GM12872 (cell line): ENCODE measurements around the gene MGAT4C.

Experiments used
- CTCF ChIP-seq: IDR thresholded peaks from 3 replicates; pipeline ENCODE4 v1.5.1; 2011; ENCODE audit warnings: low read depth, mild to moderate bottlenecking, low read length, moderate library complexity; ENCODE audit not compliant: insufficient read depth

Gene MGAT4C

DNA sequence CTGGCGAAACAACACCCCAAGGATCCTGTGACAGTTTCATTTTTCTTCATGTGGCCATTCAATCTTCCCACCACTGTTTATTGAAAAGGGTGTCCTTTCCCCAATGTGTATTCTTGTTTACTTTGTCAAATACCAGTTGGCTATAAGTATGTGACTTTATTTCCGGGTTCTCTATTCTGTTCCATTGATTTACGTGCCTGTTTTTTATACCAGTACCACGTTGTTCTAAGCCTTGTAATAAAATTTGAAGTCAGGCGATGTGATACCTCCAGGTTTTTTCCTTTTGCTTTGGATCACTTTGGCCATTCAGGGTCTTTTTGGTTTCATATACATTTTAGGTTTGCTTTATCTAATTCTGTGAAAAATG, 9.1 kb upstream of the MGAT4C start:
- TF ChIP-seq CTCF = no peak

DNA sequence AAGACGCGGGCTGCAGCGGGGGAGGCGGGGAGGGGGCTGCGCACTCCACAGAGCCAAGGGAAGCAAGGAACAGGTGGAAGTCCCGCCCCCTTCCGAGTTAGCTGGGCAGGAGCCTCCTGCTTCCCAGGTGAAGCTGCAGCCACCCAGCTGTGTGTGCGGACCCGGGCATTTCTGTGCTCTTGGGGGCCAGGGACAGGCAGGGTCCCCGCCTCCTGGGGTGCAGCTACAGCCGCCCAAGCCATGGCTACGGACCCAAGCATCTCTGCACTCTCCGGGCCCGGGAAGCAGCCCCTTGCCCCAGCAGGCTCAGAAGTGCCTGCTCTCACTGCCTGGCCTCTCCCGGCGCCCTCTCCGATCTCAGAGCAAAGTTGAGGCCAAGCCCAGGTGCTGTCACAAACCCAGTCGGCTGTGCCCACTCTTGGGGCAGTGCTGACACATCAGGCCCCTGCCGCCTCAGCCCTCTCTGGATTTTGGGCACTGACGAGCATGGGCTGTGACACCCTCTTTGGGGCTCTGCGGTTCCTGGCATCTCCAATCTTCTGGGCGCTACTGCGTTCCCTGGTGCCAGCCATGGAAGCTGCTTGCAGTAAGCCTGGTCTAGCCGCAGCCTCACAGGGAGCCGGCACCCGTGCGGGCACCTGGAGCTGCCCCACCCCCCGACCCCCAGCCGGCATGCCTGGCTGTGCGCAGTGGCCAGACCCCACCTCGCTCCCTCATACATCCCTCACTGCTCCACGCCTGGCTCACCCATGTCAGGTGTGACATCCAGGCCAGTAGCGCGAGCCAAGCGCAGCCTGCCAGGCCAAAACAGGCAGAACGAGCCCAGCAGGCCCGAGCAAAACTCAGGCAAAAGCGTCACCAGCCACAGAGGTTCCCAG, 8.5 kb upstream of the MGAT4C start:
- no peak for TF ChIP-seq CTCF

DNA sequence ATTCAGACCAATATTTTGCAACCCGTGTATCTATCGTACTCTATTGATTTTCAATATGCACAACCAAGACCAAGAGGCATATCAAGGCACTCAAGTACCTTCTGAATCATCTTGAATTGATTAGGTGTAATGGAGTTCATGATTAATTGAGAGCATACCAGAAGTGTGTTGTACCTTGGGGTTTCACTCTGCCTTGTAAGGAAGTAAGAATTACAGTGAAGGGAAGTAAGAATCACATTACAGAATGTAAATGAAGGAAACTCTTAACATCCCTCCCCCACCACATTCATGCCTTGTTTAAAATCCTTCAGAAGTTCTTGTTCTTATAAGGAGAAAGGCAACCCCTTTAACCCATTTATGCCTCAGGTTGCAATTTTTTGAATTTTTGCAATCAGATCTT, 5.4 kb upstream of the MGAT4C start:
- TF ChIP-seq CTCF = no peak

DNA sequence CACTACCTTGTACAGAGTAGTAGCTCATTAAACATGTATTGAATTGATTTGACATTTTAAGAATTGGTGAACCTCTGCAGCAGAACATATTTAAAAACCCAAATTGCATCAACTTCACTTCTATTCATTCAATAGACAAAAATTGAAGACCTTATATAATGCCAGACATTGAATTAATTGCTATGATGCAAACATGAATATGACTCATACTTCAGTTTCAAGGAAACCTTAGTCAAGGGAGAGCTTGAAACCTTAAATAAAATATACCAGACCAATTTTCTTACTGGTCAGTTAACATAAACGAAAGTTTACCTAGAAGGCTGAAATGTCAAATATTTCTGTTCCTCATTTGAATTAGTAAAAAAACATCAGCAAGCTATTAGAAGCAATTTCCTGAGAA, 5.0 kb upstream of the MGAT4C start:
- no peak for TF ChIP-seq CTCF

- no peak for TF ChIP-seq CTCF
These were observed 4.0 kb upstream of the MGAT4C start for GRCh38 chr12:86260183-86260582.

DNA sequence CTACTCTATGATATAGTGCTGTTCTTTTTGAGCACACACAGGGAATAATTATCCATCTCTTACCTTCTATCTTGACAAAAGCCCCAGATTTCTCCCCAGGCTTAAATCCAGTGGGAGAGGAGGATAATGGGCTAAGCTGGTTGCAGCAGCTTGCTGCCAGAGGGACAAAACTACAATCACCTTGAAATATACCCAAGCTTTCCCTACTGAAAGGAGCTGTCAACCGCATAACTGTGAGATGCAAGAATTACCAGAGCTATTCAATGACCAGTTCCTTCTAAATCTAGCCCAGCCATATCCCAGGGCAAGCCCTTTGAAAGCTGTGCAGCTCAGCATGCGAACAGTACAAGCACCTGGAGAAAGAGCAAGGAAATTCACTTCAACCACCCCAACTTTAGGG, 943 bp upstream of the MGAT4C start:
- TF ChIP-seq CTCF = no peak

DNA sequence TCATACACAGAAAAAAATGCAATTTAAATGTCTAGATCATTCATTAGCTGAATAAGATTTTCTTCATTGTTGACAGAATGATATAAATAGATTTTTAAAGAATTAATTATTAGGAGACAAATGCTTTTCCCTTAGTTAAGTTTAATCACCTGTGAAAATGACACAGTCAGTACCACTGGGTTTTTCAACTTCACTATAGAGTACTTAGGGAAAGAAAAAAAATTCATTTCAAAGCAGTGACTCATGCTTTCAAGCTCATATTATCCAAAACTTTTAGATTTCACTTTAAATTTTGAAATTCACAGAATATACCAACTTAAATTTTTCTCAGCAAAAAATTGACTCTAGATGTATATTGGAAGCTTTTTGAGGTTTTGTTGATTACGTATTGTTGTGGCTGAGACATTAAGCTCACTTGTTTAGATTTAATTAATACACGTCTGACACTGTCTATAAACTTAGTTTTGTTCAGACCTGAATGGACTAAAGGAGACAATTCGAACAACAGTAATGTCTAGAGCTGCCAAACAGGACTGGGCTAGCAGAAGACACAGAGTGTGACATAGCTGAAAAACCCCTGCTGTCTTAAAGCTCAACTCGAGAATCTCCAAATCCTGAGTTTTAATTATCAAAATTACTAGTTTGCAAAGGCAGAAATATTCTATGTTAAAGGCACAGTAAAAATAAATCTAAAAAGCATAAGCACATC, 1.6 kb downstream of the MGAT4C start:
- no peak for TF ChIP-seq CTCF
